Erythroblast (primary cell): ENCODE data around the gene CD84.

ENCODE experiments used
- GATA1 ChIP-seq: IDR thresholded peaks from 2 replicates; pipeline ENCODE4 v1.6.1; 2011; ENCODE audit warnings: low read depth, mild to moderate bottlenecking, control low read depth, low read length, moderate library complexity
- POLR2A ChIP-seq: IDR thresholded peaks from 2 replicates; pipeline ENCODE4 v1.6.1; 2011; ENCODE audit warnings: mild to moderate bottlenecking, low read length

DNA sequence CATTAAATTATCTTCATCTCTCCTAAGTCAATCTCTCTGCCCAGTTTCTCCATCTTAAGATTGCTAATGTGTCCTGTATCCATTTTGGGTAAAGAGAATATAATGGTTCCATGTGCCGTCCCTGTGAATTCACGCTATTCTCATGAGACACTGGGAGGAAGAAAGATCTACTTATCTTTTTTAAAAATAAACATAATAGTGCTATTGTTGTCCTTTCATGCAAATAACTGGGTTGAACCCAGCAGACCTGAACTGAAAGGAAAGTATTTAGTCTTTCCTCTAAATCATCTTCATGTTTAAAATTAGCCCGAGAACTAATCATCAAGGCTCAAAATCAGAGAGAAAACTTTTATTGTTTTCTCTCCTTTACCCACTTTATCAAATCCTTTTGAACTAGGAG lies 45.2 kb upstream of the CD84 start:
- TF ChIP-seq POLR2A = no peak
- no peak for TF ChIP-seq GATA1
